ENCODE measurements around the gene TAF1A.

DNA sequence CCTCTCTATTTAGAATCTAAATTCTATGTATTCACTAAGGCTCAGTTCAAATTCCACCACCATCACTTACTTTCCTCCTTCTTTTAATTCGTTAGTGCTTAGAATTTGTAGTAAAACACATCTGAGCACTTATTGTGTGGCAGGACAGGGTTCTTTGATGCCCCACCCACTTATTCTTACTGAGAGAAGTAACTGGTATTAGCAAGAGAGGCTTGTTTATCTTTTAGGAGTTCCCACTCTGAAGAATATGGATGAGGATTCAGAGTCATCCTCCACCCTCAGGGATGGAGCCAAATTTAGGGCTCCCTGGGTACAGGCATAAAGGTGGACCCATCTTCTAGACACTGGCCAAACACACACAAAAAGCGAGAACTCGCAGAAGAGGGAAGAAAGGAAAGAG is 11.5 kb upstream of the TAF1A start:
- TF ChIP-seq, protein P1, sequence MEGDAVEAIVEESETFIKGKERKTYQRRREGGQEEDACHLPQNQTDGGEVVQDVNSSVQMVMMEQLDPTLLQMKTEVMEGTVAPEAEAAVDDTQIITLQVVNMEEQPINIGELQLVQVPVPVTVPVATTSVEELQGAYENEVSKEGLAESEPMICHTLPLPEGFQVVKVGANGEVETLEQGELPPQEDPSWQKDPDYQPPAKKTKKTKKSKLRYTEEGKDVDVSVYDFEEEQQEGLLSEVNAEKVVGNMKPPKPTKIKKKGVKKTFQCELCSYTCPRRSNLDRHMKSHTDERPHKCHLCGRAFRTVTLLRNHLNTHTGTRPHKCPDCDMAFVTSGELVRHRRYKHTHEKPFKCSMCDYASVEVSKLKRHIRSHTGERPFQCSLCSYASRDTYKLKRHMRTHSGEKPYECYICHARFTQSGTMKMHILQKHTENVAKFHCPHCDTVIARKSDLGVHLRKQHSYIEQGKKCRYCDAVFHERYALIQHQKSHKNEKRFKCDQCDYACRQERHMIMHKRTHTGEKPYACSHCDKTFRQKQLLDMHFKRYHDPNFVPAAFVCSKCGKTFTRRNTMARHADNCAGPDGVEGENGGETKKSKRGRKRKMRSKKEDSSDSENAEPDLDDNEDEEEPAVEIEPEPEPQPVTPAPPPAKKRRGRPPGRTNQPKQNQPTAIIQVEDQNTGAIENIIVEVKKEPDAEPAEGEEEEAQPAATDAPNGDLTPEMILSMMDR (IDR thresholded peaks at IDR 0.05): no peak
- no peak for TF ChIP-seq POLR2A (IDR thresholded peaks at IDR 0.05)

All from uterus (tissue), 2 donors.